GM18870 (cell line): ENCODE results near the gene LVRN.
A peak's percentile ranks its signal among the peaks of the same experiment; 100 is the strongest.

Experiments used
- ATAC-seq: cut with Tn5 transposase; IDR thresholded peaks from one replicate; pipeline ENCODE4 v1.9.1; 2021; ENCODE audit warnings: moderate library complexity; ENCODE audit not compliant: unreplicated experiment

LVRN gene

GRCh38 chr5:115954144-115954543 lies 8.1 kb upstream of the LVRN start:
- no peak for ATAC-seq

GRCh38 chr5:115956957-115957356 lies 5.3 kb upstream of the LVRN start:
- ATAC-seq: no peak

GRCh38 chr5:115961381-115962238 lies 665 bp upstream of the LVRN start:
- no peak for ATAC-seq

GRCh38 chr5:115962565-115963402 lies 509 bp downstream of the LVRN start:
- no peak for ATAC-seq

GRCh38 chr5:115963566-115963965 lies 1.3 kb downstream of the LVRN start:
- ATAC-seq: no peak

- no peak for ATAC-seq
Observed at GRCh38 chr5:115968770-115969169, 6.5 kb downstream of the LVRN start.

GRCh38 chr5:115977096-115977495 lies 14.8 kb downstream of the LVRN start:
- ATAC-seq: peak; percentile 90

GRCh38 chr5:115977988-115978387 lies 15.7 kb downstream of the LVRN start:
- no peak for ATAC-seq

- ATAC-seq: no peak
Observed at GRCh38 chr5:115978779-115979178, 16.5 kb downstream of the LVRN start.

- no peak for ATAC-seq
Observed at GRCh38 chr5:115979201-115980041, 17.1 kb downstream of the LVRN start.

- ATAC-seq: no peak
Observed at GRCh38 chr5:115983519-115983918, 21.2 kb downstream of the LVRN start.

GRCh38 chr5:115985802-115986757 lies 23.8 kb downstream of the LVRN start:
- ATAC-seq: no peak

- ATAC-seq: no peak
Observed at GRCh38 chr5:115988002-115988401, 25.7 kb downstream of the LVRN start.

- no peak for ATAC-seq
Observed at GRCh38 chr5:115992848-115993350, 30.6 kb downstream of the LVRN start.

- no peak for ATAC-seq
Observed at GRCh38 chr5:115995351-115995750, 33.1 kb downstream of the LVRN start.

- ATAC-seq: no peak
Observed at GRCh38 chr5:116002116-116002906, 40.0 kb downstream of the LVRN start.

- ATAC-seq: no peak
Observed at GRCh38 chr5:116004248-116004647, 42.0 kb downstream of the LVRN start.

- ATAC-seq: no peak
Observed at GRCh38 chr5:116009806-116010205, 47.5 kb downstream of the LVRN start.

- ATAC-seq: no peak
Observed at GRCh38 chr5:116011046-116011445, 48.8 kb downstream of the LVRN start.
